H9 (cell line): ENCODE results near the gene NRCAM. TPM values are rescaled to one million over a fixed set of nuclear protein-coding genes. Genes with fewer than 3 reads are reported as not detected.

Experiments
- DNase-seq: peaks from one replicate; pipeline ENCODE4 v3.0.0-alpha.2; 2017
- H2AFZ ChIP-seq: one replicate; pipeline ENCODE4 v1.6.1; 2013; ENCODE audit warnings: mild to moderate bottlenecking, low read length, control low read depth, moderate library complexity
- H2AK5ac ChIP-seq: 2 replicates; pipeline ENCODE4 v1.6.1; 2013; ENCODE audit warnings: low read length, control low read depth, mixed read lengths; ENCODE audit not compliant: insufficient read length
- H2BK120ac ChIP-seq: one replicate; pipeline ENCODE4 v1.6.1; 2013; ENCODE audit warnings: low read depth, mild to moderate bottlenecking, low read length, control low read depth, inconsistent platforms; ENCODE audit not compliant: poor library complexity, severe bottlenecking
- H2BK12ac ChIP-seq: 2 replicates; pipeline ENCODE4 v1.6.1; 2013; ENCODE audit warnings: low read length, control low read depth, mixed read lengths, low read depth; ENCODE audit not compliant: insufficient read length
- H2BK15ac ChIP-seq: 2 replicates; pipeline ENCODE4 v1.6.1; 2013; ENCODE audit warnings: low read depth, low read length, control low read depth
- H2BK20ac ChIP-seq: one replicate; pipeline ENCODE4 v1.6.1; 2013; ENCODE audit warnings: low read depth, mild to moderate bottlenecking, low read length, control low read depth, inconsistent platforms; ENCODE audit not compliant: poor library complexity, severe bottlenecking
- H2BK5ac ChIP-seq: 2 replicates; pipeline ENCODE4 v1.6.1; 2013; ENCODE audit warnings: low read length, control low read depth, mixed read lengths; ENCODE audit not compliant: insufficient read length
- H3K14ac ChIP-seq: 2 replicates; pipeline ENCODE4 v1.6.1; 2013; ENCODE audit warnings: low read length, control low read depth; ENCODE audit not compliant: insufficient read depth
- H3K18ac ChIP-seq: 2 replicates; pipeline ENCODE4 v1.6.1; 2013; ENCODE audit warnings: low read depth, mild to moderate bottlenecking, mixed read lengths, low read length, control low read depth; ENCODE audit not compliant: insufficient read length
- H3K23ac ChIP-seq: 2 replicates; pipeline ENCODE4 v1.6.1; 2013; ENCODE audit warnings: low read length, control low read depth, mixed read lengths, low read depth; ENCODE audit not compliant: insufficient read length
- H3K23me2 ChIP-seq: 2 replicates; pipeline ENCODE4 v1.6.1; 2013; ENCODE audit warnings: low read depth, mild to moderate bottlenecking, mixed read lengths, low read length, control low read depth; ENCODE audit not compliant: insufficient read length, poor library complexity, severe bottlenecking
- H3K27ac ChIP-seq: 2 replicates; pipeline ENCODE4 v1.5.1; 2013; ENCODE audit warnings: low read length, control low read depth, mixed read lengths, low read depth; ENCODE audit not compliant: insufficient read length
- H3K27me3 ChIP-seq: 2 replicates; pipeline ENCODE4 v1.6.1; 2013; ENCODE audit warnings: low read length, control low read depth, inconsistent platforms; ENCODE audit not compliant: insufficient read depth
- H3K4ac ChIP-seq: 2 replicates; pipeline ENCODE4 v1.6.1; 2013; ENCODE audit warnings: low read depth, mild to moderate bottlenecking, control low read depth, inconsistent platforms, low read length, moderate library complexity
- H3K4me1 ChIP-seq: 2 replicates; pipeline ENCODE4 v1.6.1; 2013; ENCODE audit warnings: low read length, control low read depth, inconsistent platforms; ENCODE audit not compliant: insufficient read depth
- H3K4me2 ChIP-seq: 2 replicates; pipeline ENCODE4 v1.6.1; 2013; ENCODE audit warnings: low read length, control low read depth, mixed read lengths; ENCODE audit not compliant: insufficient read length, insufficient read depth
- H3K56ac ChIP-seq: 2 replicates; pipeline ENCODE4 v1.6.1; 2013; ENCODE audit warnings: low read depth, mild to moderate bottlenecking, mixed read lengths, low read length, control low read depth; ENCODE audit not compliant: insufficient read length
- H3K79me1 ChIP-seq: 2 replicates; pipeline ENCODE4 v1.6.1; 2013; ENCODE audit warnings: low read depth, mild to moderate bottlenecking, moderate library complexity, low read length, control low read depth, inconsistent platforms; ENCODE audit not compliant: insufficient read depth, poor library complexity, severe bottlenecking
- H3K79me2 ChIP-seq: 2 replicates; pipeline ENCODE4 v1.6.1; 2013; ENCODE audit warnings: low read length, control low read depth, inconsistent platforms; ENCODE audit not compliant: insufficient read depth
- H3K9ac ChIP-seq: 2 replicates; pipeline ENCODE4 v1.6.1; 2013; ENCODE audit warnings: low read length, control low read depth, mixed read lengths; ENCODE audit not compliant: insufficient read length; ENCODE audit errors: extremely low read depth
- H3K9me3 ChIP-seq: one replicate; pipeline ENCODE4 v1.6.1; 2013; ENCODE audit warnings: low read depth, low read length, inconsistent platforms; ENCODE audit not compliant: control insufficient read depth
- H3T11ph ChIP-seq: one replicate; pipeline ENCODE4 v1.6.1; 2013; ENCODE audit warnings: mild to moderate bottlenecking, low read length, control low read depth, inconsistent platforms
- H4K20me1 ChIP-seq: one replicate; pipeline ENCODE4 v1.6.1; 2013; ENCODE audit not compliant: control insufficient read depth, insufficient read length, insufficient read depth
- H4K5ac ChIP-seq: 2 replicates; pipeline ENCODE4 v1.6.1; 2013; ENCODE audit warnings: low read depth, mild to moderate bottlenecking, mixed read lengths, low read length, control low read depth; ENCODE audit not compliant: insufficient read length
- H4K8ac ChIP-seq: replicated peaks from 2 replicates; pipeline ENCODE4 v1.6.1; 2013; ENCODE audit warnings: low read length, control low read depth, mixed read lengths, low read depth; ENCODE audit not compliant: insufficient read length
- H4K91ac ChIP-seq: 2 replicates; pipeline ENCODE4 v1.6.1; 2013; ENCODE audit warnings: low read depth, mild to moderate bottlenecking, moderate library complexity, mixed read lengths, low read length, control low read depth; ENCODE audit not compliant: insufficient read length
- H3K27ac Mint-ChIP-seq, 3 experiments: 2 replicates in 2 of 3; 3 replicates in 1 of 3; pipeline ENCODE4 v1.8.0; 2020 to 2021; ENCODE audit warnings: mixed read lengths in 3 of 3, mild to moderate bottlenecking in 1 of 3, moderate library complexity in 1 of 3
- H3K27me3 Mint-ChIP-seq: 2 replicates; pipeline ENCODE4 v1.8.0; 2021; ENCODE audit warnings: low read depth, mild to moderate bottlenecking, moderate library complexity, mixed read lengths
- H3K36me3 Mint-ChIP-seq, 3 experiments: 2 replicates in 2 of 3; 3 replicates in 1 of 3; pipeline ENCODE4 v1.8.0; 2020 to 2021; ENCODE audit warnings: low read depth in 3 of 3, mixed read lengths in 3 of 3; ENCODE audit not compliant: insufficient read depth in 1 of 3
- H3K4me1 Mint-ChIP-seq, 2 experiments: 2 replicates each; pipeline ENCODE4 v1.8.0; 2020; ENCODE audit warnings: mixed read lengths in 2 of 2
- H3K4me3 Mint-ChIP-seq, 2 experiments: 2 replicates in 1 of 2; 3 replicates in 1 of 2; pipeline ENCODE4 v1.8.0; 2020 to 2021; ENCODE audit warnings: mild to moderate bottlenecking in 2 of 2, mixed read lengths in 2 of 2, moderate library complexity in 1 of 2
- H3K9me3 Mint-ChIP-seq, 2 experiments: 2 replicates in 1 of 2; 3 replicates in 1 of 2; pipeline ENCODE4 v1.8.0; 2020; ENCODE audit warnings: mild to moderate bottlenecking in 2 of 2, mixed read lengths in 2 of 2, moderate library complexity in 1 of 2
- CTCF ChIP-seq: fragments of 200-600 bp; sonication (generic); conservative IDR thresholded peaks from 3 replicates; pipeline ENCODE4 v1.8.0; 2021; ENCODE audit warnings: antibody characterized with exemption, mild to moderate bottlenecking
- WGBS: extraction: QIAGEN DNeasy Blood & Tissue Kit; methylation state at CpG from one replicate; pipeline ENCODE4 v1.1.7; 2013; ENCODE audit warnings: missing lambda C conversion rate, low lambda C conversion rate, mixed read lengths; ENCODE audit not compliant: insufficient read length; ENCODE audit errors: extremely low coverage; 5-methylcytosine and 5-hydroxymethylcytosine counted together
- total RNA-seq: library from RNA; stranded (reverse); gene quantifications from 2 replicates; pipeline ENCODE4 v1.2.1, GENCODE V29; 2021

The NRCAM gene
- total RNA-seq, 1 experiment from 2014 or later = 2.3 TPM

GRCh38 chr7:108266491-108266890, 189.7 kb downstream of the NRCAM start:
- Histone ChIP-seq H3K56ac (no peak overlapping the region), H3K23me2 (no peaks in the 10 kb centered on the region), H3K79me1 (no peaks in the 10 kb centered on the region), H3K79me2 (no peaks in the 10 kb centered on the region), H3K18ac (no peak overlapping the region), H3T11ph (no peak overlapping the region), H4K91ac (no peak overlapping the region), H3K23ac (no peak overlapping the region), H4K8ac (no peak overlapping the region), H2BK120ac (no peak overlapping the region), H3K27me3 (no peaks in the 10 kb centered on the region), H3K4me2 (no peak overlapping the region), H2AK5ac (no peak overlapping the region), H2BK5ac (no peak overlapping the region), H2BK12ac (no peak overlapping the region), H4K5ac (no peak overlapping the region), H3K4ac (no peak overlapping the region), H3K9ac (no peak overlapping the region), H3K9me3 (no peaks in the 10 kb centered on the region), H4K20me1 (no peaks in the 10 kb centered on the region), H2AFZ (no peak overlapping the region), H3K27ac (no peak overlapping the region), H3K4me1 (no peaks in the 10 kb centered on the region), H3K14ac (no peak overlapping the region), H2BK20ac (no peak overlapping the region), H2BK15ac (no peak overlapping the region)
- no peak overlapping the region for H3K27ac Mint-ChIP-seq
- no peak overlapping the region for H3K4me3 Mint-ChIP-seq
- H3K9me3 Mint-ChIP-seq = no peaks in the 10 kb centered on the region
- DNase-seq = no peak
- WGBS = no CpG with 5 or more reads among the region's 3 CpGs
- TF ChIP-seq CTCF = no peak
- H3K36me3 Mint-ChIP-seq = no peaks in the 10 kb centered on the region
- H3K4me1 Mint-ChIP-seq = peaks cover 14 to 15% of the 10 kb centered on the region in 2 experiments
- H3K27me3 Mint-ChIP-seq = no peaks in the 10 kb centered on the region; the same call in 1 of the 2 replicates
